ENCODE data around the gene GSE1.

Gene GSE1

DNA sequence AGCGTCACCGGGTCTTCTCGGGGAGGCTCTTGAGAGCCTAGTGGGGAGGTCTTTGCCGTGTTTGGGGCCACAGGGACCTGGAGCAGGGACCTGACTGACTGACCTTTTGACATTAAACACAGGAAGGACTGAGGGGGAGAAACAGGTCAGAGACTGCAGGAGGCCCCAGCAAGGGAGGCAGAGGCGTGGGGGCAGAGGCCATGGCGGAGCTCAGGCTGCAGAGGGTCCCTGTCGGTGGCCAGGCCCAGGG, 41.6 kb upstream of the GSE1 start:
- no peak for TF ChIP-seq CTCF (IDR thresholded peaks at IDR 0.05)

GRCh38 chr16:85571813-85572619, 41.1 kb upstream of the GSE1 start:
- no peak for TF ChIP-seq CTCF (IDR thresholded peaks at IDR 0.05)

- no peak for TF ChIP-seq CTCF (IDR thresholded peaks at IDR 0.05)
Measured at GRCh38 chr16:85573045-85573695, 40.0 kb upstream of the GSE1 start.

DNA sequence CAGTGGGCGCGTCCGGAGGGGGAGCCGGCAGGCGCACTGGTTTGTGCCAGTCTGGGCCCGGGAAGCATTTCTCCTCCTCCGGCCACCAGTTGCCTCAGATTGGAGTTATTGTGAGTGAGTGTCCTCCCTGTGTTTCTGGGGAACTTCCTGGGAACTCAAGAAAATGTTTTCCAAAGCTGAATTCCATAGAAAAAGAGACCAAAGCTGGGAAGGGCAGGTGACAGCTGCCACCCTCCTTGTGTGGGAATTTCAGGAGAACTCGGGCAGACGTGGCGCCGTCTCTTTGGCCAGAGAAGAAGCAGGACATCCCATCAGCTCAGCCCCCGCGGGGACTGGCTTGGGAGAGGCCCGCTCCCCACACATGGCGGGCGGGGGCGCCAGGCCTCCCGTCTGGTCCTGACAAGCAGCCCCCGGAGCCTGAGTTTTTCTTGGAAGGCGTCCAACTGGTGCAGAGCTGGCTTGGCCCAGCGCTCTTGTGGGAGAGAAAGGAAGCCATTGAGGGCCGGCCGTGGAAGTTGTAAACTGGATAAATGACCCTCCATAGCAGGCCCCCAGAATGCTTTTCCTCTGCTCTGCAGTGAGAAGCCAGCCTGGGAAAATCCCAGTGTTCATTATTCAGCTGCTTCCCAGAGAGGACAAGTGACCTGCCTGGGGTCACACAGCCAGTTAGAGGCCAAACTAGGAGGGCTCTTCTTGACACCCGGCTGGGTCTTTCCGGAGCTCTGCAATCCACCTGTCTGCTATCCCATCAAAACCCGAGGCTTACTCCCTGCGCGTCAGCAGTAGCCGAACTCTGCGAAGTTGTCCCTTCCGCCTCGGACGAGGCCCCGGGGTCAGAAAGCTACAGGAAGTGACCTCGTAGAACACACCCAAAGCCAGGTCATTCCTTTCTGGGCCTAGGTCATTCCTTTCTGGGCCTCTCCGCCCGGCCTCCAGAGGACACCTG, 39.2 kb upstream of the GSE1 start:
- TF ChIP-seq CTCF (IDR thresholded peaks at IDR 0.05) = no peak

- TF ChIP-seq CTCF (IDR thresholded peaks at IDR 0.05) = no peak
Measured at GRCh38 chr16:85574672-85575475, 38.2 kb upstream of the GSE1 start.

DNA sequence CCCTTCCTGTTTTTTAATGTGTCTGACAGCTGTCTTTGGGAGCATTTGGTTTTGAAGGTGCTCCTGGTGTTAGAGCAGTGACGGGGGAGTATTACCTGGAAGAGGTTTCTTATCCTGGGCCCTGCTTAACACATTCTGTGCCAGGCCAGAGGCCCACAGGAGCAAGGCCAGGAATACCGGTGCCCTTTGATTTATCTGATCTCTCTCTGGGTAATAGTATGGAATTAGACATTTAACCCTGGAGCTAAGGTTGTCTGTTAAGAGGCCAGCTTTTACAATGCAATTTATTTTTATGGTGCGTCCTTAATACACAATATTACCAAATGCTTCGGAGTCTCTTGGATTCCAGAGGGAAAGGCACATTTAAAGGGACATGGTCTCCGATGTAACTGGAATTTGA, 37.2 kb upstream of the GSE1 start:
- no peak for TF ChIP-seq CTCF (IDR thresholded peaks at IDR 0.05)

DNA sequence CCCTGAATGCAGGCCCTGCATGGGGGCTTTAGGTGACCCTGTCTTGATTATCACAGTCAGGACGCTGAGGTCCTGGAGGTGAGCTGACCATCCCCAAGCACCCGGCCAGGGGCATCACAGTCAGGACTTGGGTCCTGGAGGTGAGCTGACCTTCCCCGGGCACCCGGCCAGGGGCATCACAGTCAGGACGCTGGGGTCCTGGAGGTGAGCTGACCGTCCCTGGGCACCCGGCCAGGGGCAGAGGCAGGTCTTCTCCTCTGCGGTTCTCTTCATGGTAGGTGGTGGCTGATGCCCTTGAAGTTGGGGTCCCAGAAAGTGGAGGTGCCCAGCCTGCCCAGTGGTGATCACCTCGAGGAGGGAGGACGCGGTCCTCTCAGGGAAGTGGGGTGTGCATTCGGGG, 36.2 kb upstream of the GSE1 start:
- no peak for TF ChIP-seq CTCF (IDR thresholded peaks at IDR 0.05)
